Measurements from ENCODE around the gene PRSS57. TPM values are rescaled to one million over a fixed set of nuclear protein-coding genes. Genes with fewer than 3 reads are reported as not detected.

The PRSS57 gene
- total and polyA plus RNA-seq, 2 of the 8 experiments (the other 6 are each of a cell fraction or from before 2014, with no cell fraction given) = not detected

- no peak overlapping the region for H3K27ac ChIP-seq (ENCODE audit: low read depth, low read length)
- no peak overlapping the region for H3K14ac ChIP-seq (ENCODE audit: insufficient read length)
- peaks cover 0 to 3% of the 10 kb centered on the region in 2 experiments for H4K20me1 ChIP-seq (replicated peaks in 1 of 2; ENCODE audit: control insufficient read depth in 1 of 2, insufficient read depth in 2 of 2, low read length in 2 of 2)
- H2BK5ac ChIP-seq (ENCODE audit: low read depth, low read length) = peak overlapping the region; percentile 63; the same call in 1 of the 2 replicates
- 0 out of 2 replicates have a peak overlapping the region, but pooled peaks have one; percentile 14 for H2BK12ac ChIP-seq (ENCODE audit: low read depth, low read length)
- DNase-seq (ENCODE audit: low read depth in 1 of 2, low spot score in 2 of 2) (peak in 1 of 2 experiments; percentile 60), FAIRE-seq (no peak)
- H2BK15ac ChIP-seq (ENCODE audit: low read length) = no peak overlapping the region
- H3K18ac ChIP-seq (ENCODE audit: extremely low read depth, low read length) = 0 out of 2 replicates have a peak overlapping the region, but pooled peaks have one; percentile 32
- H2BK120ac ChIP-seq (replicated peaks; ENCODE audit: low read depth, low read length) = no peak overlapping the region
- no peak overlapping the region for H3K23ac ChIP-seq (ENCODE audit: insufficient read length)
- H3K27me3 ChIP-seq (replicated peaks in 1 of 4; ENCODE audit: control insufficient read depth in 3 of 4, extremely low read depth in 1 of 4, insufficient read depth in 3 of 4, low read length in 3 of 4) = peaks cover 0 to 2% (median 0%) of the 10 kb centered on the region in 4 experiments; a peak in 2 of 7 replicates
- no peak overlapping the region for H4K5ac ChIP-seq (ENCODE audit: insufficient read length, low read depth, low read length)
- H3K79me1 ChIP-seq (ENCODE audit: low read depth, low read length) = no peaks in the 10 kb centered on the region; the same call in none of the 2 replicates
- no peak overlapping the region for H2BK20ac ChIP-seq (ENCODE audit: low read length)
- 0 out of 2 replicates have a peak overlapping the region, but pooled peaks have one; percentile 29 for H4K8ac ChIP-seq (ENCODE audit: extremely low read depth, insufficient read depth, low read length)
- H3K4me2 ChIP-seq (ENCODE audit: insufficient read depth in 1 of 2, low read depth in 2 of 2, low read length in 2 of 2) = no peak overlapping the region
- CTCF ChIA-PET (ENCODE audit: partially characterized antibody) = interaction anchor here (0.9 to 1.5 kb wide), 3 partner anchors 11 to 200 kb away, joined by 3 to 4 read pairs (median 4); no protein-coding TSS in a partner anchor
- WGBS, 2 experiments (ENCODE audit: extremely low coverage in 1 of 2, insufficient coverage in 1 of 2, insufficient read length in 1 of 2, insufficient replicate concordance in 2 of 2, low coverage in 1 of 2, low lambda C conversion rate in 2 of 2, missing lambda C conversion rate in 1 of 2) = 77% methylated on average over 19 of the region's 23 CpGs; no CpG with 5 or more reads in 1 of the 2 experiments
- no peaks in the 10 kb centered on the region for H3K36me3 ChIP-seq (ENCODE audit: control insufficient read depth in 2 of 4, insufficient read depth in 4 of 4, low read length in 3 of 4)
- no peak overlapping the region for H3K56ac ChIP-seq (replicated peaks; ENCODE audit: insufficient read length, low read depth, low read length)
- H3K9me3 ChIP-seq (ENCODE audit: insufficient read depth in 2 of 2, low read depth in 1 of 2, low read length in 1 of 2) = peaks cover 4 to 6% of the 10 kb centered on the region in 2 experiments; a peak in 2 of 4 replicates
- POLR2A ChIA-PET (ENCODE audit: partially characterized antibody) = interaction anchor here (0.8 to 1.2 kb wide), 2 partner anchors 10 to 49 kb away, joined by 3 to 4 read pairs; no protein-coding TSS in a partner anchor
- H3K4me3 ChIP-seq (ENCODE audit: extremely low read depth in 1 of 4, insufficient read depth in 2 of 4, low read depth in 3 of 4, low read length in 4 of 4) = no peak overlapping the region; a peak in 2 of 8 replicates
- no peak overlapping the region for H3K9ac ChIP-seq (replicated peaks in 1 of 4; ENCODE audit: extremely low read depth in 1 of 4, low read depth in 3 of 4, low read length in 3 of 4)
- H3K79me2 ChIP-seq (ENCODE audit: control insufficient read depth in 1 of 2, insufficient read depth in 2 of 2, low read length in 2 of 2) = no peaks in the 10 kb centered on the region
- H2AK5ac ChIP-seq (ENCODE audit: low read depth, low read length) = no peak overlapping the region; the same call in 1 of the 2 replicates
- peaks cover 0 to 8% (median 5%) of the 10 kb centered on the region in 4 experiments; a peak in 4 of 7 replicates for H3K4me1 ChIP-seq (replicated peaks in 1 of 4; ENCODE audit: control insufficient read depth in 3 of 4, insufficient read depth in 4 of 4, low read length in 3 of 4)
- no peak overlapping the region for H3K4ac ChIP-seq (replicated peaks; ENCODE audit: insufficient read length, low read depth, low read length)
- H3K23me2 ChIP-seq (ENCODE audit: low read depth, low read length) = no peaks in the 10 kb centered on the region
- H2AFZ ChIP-seq (ENCODE audit: low read length) = no peak overlapping the region
- no peak for TF ChIP-seq POLR2A (IDR thresholded peaks at IDR 0.05; ENCODE audit: control extremely low read depth in 1 of 2, low read depth in 2 of 2, low read length in 2 of 2)
- 0 out of 2 replicates have a peak, but pooled peaks have one; percentile 8 for TF ChIP-seq GABPA (IDR thresholded peaks at IDR 0.05; ENCODE audit: borderline replicate concordance, insufficient read depth, low read length)
- peak overlapping the region; percentile 25 for H4K91ac ChIP-seq (replicated peaks; ENCODE audit: insufficient read length, low read length)
Observed at GRCh38 chr19:718251-718951, 23.1 kb upstream of the PRSS57 start.

Data from H1 (cell line).